HG02588 (cell line): ENCODE data around the gene TNNI3K.

Source experiments
- ATAC-seq: cut with Tn5 transposase; IDR thresholded peaks from one replicate; pipeline ENCODE4 v1.9.1; 2021; ENCODE audit warnings: mild to moderate bottlenecking, moderate library complexity; ENCODE audit not compliant: unreplicated experiment

The TNNI3K gene

DNA sequence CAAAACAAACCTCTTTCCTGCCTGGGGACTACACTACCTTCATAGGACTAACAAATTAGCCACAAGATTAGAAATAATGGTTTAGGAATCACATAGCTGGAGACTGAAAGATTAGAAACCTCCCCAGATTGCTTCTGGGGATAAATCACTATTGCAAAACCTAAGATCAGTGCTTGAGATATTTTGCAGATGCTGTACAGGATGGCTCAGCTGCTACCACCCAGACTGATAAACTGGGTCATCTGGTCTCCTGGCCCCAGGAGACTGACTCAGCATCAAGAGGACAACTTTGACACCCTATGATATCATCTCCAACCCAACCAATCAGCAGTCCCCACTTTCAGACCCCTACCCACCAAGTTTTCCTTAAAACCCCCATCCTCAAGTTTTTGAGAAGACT is 140.2 kb downstream of the TNNI3K start:
- ATAC-seq = no peak

DNA sequence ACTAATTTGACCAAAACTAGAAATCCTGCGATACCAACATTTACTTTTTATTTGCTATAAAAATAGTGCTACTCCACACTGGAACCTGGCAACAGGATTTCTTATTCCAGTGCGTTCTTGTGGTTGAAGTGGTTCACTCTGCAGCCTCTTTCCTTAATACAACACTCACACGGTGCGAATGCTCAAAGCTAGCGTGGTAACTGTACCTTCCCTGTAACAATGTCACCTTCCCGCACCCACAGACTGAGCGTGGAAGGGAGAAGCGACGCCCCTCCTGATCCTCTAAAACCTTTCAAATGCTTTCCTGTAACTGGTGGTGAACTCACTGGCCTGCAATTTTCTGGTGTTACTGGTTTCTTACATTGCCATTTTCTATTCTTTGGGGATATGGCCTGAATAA is 145.1 kb downstream of the TNNI3K start:
- no peak for ATAC-seq

DNA sequence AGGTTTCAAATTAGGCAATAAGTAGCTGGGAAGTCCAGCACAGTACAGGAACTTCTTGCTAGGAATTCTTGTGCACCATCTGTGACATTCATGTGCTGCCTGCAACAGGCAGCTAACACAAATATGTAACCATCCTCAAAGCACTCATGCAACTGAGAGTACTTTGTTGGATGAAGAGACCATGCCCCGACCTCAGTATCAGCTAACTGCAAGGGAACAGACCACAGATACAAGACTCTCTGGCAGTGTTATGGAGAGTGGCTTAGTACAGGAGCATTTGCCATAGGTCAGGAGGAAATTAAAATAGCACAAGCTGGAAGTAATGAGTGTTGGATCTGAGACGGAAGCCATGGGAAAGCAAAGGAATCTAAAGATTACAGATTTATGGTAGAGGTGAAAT is 153.7 kb downstream of the TNNI3K start:
- no peak for ATAC-seq

DNA sequence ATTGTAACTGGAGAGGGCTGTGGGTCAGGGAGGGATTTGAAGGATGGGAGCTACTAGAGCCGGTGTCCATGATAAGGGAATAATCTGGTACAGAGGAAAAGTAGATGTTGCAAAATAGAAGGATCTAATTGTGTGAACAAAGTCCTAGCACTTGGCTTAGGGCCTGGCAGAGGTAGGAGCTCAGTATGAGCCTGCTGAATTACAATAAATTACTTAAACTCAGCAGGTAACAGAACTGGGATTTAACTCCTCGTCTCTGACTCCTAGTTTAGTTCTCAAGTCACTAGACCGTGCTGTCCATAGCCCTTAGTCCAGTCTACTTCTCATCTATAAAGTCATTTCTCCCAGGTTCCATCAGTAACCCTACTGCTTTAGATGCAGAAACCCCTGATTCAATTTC is 157.0 kb downstream of the TNNI3K start:
- no peak for ATAC-seq

DNA sequence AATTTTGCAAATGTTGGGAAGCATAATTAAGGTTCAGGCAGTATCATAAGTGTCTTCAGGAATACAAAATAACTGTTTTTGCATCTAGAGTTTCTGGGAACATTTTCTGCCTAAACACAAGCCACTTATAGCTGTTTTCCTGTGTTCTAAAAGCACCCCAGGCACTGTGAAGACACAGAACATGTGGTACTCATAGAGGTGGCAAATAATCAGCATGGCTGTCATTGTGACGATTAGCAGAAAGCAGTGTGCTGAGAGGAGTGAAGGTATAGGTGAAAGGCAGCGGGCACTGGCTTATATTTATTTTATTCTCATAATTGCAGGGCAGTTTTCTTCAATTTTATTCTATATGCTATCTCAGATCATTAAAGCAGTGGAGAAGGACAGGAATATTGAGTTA is 157.7 kb downstream of the TNNI3K start:
- no peak for ATAC-seq

DNA sequence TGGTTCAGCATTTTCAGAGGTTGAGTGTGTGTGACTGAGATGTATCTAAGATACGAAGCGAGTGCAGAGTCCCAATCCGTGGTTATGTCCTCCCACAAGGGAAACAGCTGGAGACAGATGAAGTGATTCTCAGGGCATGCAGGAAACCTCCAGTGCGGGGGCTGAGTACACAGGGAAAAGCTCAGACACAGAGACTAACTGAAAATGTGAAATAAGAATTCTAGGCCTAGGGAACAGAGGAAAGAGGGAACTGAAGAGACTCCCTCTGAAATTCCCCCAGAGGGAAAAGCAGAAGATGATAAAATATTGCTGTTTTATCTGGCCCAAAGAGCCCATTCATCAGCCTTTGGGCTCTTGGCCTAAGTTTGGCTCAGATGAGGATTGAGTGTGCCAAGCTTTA is 160.4 kb downstream of the TNNI3K start:
- ATAC-seq = no peak

DNA sequence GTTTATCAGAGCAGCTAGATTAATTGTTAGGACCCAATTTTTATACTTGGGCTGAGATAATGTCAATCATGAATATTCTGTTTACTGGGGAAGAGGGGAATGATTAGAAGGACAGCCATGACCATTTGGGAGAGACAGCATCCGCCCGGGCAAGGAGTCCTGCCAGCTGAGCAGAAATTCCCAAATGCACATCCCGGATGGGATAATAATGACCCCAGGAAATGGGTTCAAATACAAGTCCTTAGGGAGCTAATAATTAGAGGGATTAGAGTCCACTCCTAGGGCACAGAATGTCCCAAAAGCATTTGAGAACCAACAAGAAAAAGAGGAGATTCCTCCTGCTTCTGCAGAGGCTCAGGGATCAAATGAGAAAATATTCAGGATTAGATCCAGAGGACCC is 161.3 kb downstream of the TNNI3K start:
- no peak for ATAC-seq

DNA sequence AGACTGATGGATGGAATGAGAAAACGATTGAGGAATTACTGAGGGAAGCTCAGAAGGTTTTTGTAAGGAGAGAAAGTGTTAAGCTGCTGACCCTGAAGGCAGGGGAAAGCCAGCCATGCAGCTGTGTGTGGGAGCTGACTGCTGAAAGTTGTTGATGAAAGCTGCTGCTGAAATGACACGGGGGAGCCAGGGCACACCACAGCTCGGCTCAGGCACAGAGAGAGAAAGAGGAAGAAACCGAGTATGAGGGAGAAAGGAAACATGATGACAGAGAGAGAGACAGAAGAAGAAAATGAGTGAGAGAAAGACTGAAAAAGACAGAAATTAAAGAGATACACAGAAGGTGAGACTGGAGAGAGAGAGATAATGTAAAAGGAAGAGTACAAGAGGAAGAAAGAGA is 161.7 kb downstream of the TNNI3K start:
- peak; percentile 60 for ATAC-seq

DNA sequence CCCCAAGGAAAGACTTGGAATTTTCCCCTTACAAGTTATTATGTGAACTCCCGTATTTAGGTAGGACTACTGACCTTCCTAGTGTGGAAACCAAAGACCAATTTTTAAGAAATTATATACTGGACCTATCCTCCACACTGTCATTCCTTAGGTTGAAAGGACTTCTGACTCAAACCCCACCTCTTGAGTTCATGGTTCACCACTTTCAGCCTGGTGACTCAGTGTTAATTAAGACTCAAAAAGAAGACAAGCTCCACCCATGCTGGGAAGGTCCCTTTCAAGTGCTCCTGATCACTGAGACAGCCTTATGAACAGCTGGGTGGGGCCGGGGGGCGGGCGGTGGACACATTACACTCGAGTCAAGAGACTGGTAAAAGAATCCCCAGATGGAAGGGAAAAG is 164.1 kb downstream of the TNNI3K start:
- peak; percentile 85 for ATAC-seq

DNA sequence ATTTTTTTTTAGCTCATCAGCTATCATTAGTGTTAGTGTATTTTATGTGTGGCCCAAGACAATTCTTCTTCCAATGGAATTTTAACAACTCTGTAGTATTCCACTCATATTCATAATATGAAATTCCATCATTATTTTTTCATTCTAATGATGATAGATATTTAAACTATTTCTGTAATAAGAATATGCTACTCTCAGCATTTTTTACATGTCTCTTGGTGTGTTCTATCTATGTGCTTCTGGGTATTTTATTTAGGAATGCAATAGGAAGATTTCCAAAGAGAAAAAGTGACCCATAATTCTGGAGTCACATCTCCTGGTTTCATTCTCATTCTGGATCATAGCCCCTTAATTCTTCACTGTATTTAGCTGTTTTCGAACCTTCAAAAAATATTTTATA is 167.7 kb downstream of the TNNI3K start:
- no peak for ATAC-seq

DNA sequence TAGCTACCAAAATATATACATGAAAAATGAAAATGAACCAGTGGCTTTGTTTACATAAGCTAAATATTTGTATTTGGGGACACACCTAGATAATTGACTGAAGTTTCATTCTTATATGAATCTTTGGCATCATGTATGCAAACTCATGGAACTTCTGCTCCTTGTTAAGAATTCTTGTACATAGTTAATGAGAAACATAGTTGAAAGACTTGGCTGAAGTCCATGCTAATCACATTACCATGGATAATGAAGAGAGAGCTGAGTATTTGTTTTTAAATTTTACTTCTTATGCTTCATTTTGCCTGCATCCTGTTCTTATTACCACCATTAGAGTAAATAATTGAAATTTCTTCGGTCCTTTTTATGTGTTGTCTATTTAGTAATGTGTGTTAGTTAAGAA is 168.4 kb downstream of the TNNI3K start:
- no peak for ATAC-seq

DNA sequence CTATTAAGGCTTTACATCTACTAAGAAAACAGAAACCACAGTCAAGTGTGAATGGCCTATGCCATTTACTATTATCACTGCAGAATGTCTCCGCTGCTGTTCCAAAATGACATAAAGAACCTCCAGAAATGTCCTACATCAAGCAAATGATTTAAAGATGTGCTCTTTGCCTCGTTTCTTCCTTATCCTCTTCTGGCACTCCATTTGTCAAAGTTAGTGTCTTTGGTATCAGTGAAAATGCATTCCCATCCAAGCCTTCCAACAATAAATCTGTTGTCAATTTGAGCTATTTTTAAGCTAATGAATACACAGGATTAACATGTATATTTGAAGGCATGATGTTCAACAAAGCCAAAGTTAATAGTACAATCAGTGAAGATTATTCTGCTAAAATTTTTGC is 171.6 kb downstream of the TNNI3K start:
- no peak for ATAC-seq

DNA sequence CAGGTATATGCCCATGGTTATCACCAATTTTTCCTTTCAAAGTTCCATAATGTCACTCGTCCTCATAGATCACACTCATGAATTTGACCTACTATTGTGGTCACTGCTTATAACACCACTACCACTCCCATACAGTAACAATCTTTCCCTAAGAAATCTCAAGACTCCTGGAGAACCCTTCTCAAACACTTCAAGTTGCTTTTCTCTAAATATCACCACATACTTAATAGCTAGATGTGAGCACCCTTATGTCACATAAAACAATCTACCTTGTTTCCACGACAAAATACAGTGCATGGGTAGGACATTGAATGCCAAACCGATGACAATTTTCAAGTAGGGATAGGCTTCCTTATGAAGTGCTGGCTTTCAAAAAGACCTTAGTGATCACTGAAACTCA is 172.7 kb downstream of the TNNI3K start:
- ATAC-seq = no peak

DNA sequence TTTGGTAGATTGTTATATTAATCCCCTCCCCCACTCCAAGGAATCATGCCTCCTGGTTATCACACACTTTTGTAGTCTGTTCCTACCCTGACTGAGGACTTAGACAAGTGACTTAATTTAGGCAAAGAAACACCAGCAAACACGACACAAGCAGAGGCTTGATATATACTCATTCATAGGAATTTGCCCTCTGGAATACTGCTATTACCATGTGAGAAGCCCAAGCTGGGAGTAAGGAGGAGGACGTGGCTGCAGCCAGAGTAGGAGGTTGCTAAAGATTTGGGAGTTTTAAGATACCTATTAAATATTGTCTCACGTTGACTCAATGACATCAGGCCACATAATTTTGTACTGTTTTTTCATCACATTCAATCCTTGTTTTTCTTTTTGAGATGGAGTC is 177.1 kb downstream of the TNNI3K start:
- ATAC-seq = no peak

DNA sequence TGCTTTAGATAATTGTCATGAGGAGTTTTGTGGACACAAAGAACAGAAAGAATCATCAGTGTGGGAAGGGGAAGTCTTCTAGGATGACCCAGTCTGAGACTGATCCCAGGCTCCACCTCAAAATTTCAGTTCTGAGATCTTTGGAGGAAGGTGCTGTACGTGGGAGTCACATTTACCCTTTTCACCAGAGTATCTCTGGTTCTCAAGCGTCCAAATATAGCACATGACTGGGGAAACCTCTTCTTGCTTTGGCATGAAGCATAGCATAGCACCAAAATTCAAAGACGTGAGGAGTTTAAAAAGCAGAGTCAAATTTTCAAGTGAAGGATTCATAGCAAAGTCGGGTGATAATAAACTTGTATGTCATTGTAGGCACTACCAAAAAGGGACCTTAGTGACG is 180.7 kb downstream of the TNNI3K start:
- no peak for ATAC-seq

DNA sequence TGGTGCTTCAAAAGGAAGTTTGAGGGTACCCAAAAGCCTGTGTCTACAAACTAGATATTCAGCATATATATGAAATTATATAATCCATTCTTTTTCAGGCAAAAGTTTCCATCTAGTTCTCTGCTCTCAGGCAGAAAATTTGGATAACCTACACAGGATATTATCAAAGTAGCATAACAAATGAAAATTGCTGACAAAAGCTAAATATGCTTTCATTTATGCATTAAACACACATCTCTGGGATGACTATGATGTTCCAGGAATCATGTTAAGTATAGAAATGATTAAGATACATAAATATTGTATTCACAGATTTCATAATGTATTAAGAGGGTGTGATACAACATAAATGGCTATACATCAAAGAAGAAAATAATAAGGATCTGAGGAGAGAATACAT is 184.4 kb downstream of the TNNI3K start:
- ATAC-seq = no peak

DNA sequence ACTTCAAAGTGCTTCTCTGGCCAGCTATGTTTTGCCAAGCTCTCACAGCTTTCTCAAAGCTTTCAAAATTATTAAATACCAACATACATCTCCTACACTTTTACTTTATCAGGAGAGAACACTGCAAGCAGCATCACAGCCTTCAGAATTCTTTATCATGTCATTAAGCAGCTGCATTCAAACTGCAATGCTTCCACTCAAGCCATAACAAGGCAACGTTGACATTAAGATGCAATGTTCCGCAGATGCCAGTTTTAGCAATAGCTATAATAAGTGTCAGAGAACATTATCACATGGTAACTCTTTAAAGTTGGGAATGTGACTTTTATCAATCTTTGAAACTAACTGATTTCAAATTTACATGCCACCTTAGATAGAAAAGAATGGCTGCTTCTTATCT is 185.3 kb downstream of the TNNI3K start:
- no peak for ATAC-seq

DNA sequence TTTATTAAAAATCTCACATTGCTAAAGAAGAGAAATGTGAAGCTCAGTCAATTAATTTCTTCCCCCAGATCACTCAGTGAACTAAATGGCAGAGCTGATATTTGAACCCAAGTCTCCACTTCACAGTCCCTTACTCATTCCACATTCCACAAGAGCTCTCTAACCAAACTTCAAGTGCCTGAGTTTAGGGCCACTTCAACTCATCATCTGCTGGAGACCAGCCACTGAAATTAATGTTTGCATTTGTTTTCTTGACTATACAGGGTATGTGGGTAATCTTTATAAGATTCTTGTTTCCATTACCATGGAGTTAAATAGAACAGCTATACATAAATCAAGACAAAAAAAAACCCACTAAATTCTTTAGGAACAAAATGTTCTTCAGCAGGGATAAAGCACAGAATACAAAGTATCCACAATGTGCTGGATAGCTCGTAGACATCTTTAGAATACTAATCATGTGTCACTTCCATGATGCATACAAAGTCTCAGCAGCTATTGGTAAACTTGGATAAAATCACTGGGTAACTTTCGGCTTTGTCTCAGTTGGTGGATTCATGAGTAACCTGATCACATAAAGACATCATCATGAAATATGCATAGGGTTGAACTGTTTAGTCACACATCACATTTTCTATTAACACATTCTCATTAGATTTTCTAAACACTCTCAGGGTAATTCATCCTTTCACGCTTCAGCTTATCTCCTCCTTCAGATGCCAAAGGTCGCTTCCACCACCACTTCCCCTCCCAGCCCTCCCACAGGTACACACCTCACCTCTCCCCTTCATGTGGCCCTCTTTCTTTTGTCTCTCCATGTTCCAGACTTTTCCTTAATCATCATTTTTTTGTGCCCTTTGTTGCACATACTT is 187.5 kb downstream of the TNNI3K start:
- ATAC-seq = no peak

DNA sequence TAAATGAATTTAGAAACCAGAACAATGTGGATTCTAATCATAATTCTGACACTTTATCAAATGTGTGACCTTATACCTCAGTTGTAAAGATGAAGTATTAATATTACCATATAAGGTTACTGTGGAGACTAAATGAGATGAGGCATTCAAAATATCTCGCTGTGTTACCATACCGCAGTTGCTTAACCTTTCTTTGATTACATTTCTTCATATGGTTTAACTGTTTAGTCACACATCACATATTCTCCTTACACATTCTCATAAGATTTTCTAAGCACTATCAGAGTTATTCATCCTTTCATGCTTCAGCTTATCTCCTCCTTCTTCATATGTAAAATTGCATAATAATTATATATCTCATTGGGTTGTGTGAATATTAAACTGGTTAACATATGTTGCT is 188.3 kb downstream of the TNNI3K start:
- ATAC-seq = no peak

DNA sequence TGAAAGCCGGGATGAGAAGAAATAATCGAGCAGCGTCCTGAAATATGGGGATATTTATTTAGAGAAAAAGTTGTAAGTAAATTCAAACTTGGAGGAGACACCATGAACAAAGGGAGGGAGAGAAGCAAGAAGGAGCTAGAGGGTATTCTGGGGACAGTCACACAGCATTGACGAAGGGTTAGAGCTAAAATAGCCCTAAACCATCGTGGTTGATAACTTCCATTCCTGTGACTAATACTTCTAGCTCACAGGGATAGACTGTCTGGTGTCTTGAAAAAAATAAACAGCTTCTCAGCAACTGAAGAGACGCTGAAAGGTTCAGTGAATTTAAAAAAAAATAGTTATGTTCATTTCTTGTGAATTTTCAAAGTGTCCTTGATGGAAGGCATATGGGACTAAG is 190.5 kb downstream of the TNNI3K start:
- no peak for ATAC-seq

DNA sequence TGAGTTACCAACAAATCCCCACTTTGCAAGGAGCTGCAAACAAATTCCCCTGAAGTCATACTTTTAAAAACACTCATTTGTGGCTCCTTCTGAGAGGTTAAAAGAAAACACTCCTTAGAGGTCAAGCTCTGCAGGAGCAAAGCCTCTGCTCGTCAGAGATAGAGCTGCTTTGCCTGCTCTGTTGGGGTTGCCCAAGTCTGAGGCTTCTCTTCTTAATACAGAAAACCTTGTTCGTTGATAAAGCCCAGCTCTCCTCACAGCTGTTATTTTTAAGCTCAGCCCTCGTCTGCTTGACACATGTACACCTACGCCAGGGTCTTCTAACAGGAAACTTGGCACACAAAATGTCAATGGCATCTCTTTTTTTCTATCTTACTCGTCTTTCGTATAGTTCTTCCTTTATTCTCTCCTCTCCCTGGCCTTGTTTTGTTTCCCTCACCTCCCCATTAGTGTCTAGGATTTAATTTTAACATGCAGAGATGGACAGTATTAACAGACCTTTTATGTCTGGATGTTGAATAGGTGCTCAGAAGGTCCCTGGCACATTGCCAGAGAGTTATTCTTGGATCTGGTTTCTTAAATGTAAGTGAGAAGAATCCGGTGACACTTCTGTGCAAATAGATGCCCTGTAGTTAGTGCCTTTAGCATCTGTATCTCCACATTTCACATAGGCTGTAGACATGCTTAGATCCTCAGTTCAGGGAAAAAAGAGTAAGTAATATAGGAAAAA is 191.2 kb downstream of the TNNI3K start:
- ATAC-seq = no peak

DNA sequence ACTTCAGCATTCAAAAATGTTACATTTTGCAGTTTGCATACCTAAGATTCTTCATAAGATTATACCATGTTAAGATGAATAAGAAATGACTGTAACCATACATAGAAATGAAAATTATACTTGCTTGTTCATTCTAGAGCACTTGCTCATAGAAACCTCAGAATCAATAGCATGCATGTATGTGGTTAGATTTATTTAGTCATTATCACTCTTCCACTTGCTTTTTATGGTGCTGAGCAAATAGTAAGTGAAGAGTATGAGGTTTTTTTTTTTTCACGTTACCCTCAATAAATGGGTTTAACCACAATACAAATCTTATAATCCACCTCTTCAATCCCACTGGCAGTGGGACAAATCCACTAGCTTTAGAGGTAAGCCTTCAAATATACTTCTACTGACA is 192.5 kb downstream of the TNNI3K start:
- ATAC-seq = no peak
